Bronchial smooth muscle cell (primary cell): Measurements from ENCODE around the gene GABRA5. TPM values are rescaled to one million over a fixed set of nuclear protein-coding genes. Genes with fewer than 3 reads are reported as not detected.

Experiments
- total RNA-seq: library from RNA; depleted of rRNA; stranded (reverse); fragments of >200 nt; gene quantifications from 2 replicates; pipeline ENCODE4 v1.2.1, GENCODE V29; 2014

Gene GABRA5
- total RNA-seq, result not detected in 2 replicates

DNA sequence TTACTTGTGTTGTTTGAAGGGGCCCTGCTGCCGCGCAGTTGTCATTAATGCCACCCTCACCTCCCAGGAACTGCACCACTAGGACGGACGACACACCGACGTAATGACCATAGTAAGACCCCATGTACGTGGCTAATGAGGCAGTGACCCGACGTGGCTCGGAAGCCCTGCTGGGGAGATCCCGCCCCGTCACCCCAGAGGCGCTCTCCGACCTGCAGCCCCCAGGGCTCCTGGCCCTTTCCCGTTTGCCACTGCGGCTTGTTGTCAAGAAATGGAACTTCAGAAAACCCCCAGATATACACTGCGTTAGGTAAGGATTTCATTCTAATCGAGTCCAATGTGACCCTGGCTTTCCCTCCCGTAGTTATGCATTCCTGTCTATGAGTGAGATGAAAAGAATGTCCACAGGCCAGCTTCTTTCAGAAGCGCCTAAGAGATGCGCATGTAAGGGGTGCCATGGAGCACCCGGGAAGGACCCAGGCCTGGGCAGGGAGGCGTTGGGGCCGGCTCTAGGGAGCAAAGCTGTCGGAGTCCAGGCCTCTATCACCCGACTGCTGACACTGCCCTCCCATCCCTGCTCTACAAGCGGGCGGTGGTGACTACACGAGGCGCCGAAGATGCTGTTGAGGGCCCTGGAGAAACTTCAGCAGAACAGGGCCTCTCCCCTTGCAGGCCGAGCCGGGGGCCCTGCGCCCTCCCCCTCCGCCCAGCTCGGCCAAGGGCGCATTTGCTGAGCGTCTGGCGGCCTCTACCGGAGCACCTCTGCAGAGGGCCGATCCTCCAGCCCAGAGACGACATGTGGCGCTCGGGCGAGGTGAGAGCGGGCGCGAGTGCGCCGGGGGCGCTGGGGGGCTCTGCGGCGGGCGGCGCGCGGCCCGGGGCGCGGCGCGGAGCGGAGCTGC is at the start of gene GABRA5:
Gene GABRA5 (plus strand): TSS at position 765 of the 902 bp plus-strand sequence. CDS start 2,187 bp downstream, outside the sequence.

DNA sequence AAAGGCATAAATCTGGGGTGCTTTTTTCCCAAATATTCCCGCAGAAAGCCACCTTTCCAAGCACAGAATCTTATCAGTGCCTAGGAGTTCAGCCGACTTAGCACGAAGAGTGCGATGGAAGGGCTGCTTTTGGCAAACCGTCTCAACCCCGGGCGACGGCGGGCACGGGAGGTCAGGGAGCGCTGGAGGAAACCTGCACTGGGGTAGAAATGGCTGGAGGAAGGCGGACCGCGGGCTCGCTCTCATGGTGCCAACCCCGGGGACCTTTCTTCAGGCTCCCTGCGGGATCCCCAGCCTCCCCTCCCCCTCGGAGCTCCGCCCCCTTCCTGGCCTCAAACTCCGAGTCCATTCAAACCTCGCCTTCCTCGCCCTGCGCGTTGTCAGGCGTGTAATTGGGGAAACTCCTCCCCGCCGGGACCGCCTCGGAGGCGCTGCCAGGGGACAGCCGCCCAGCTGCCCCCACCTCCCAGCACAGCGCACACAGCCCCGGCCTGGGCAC is 103.9 kb downstream of the GABRA5 start, which contains the start of gene GABRG3:
Gene GABRG3 (plus strand): TSS at position 470 of the 499 bp plus-strand sequence.

Other genes starting within 250 kb of the GABRA5 start
- gene GABRB3, start 94.0 kb upstream of the GABRA5 start, total RNA-seq, result 0.16 and 0.26 TPM in 2 replicates
- not detected in 2 replicates for gene GABRG3, start 104.1 kb downstream of the GABRA5 start, total RNA-seq